Mesendoderm (in vitro differentiated cells): ENCODE measurements around the gene PGA4.

Source experiments
- DNase-seq: peaks from one replicate; pipeline ENCODE4 v3.0.0; 2013
- H2AK5ac ChIP-seq: 2 replicates; pipeline ENCODE4 v1.6.1; 2013; ENCODE audit warnings: low read length, inconsistent platforms
- H2BK120ac ChIP-seq: 2 replicates; pipeline ENCODE4 v1.6.1; 2013; ENCODE audit warnings: low read depth, mild to moderate bottlenecking, low read length, moderate library complexity, mixed read lengths
- H2BK15ac ChIP-seq: replicated peaks from 2 replicates; pipeline ENCODE4 v1.6.1; 2013; ENCODE audit warnings: low read depth, mild to moderate bottlenecking, moderate library complexity
- H2BK5ac ChIP-seq: 2 replicates; pipeline ENCODE4 v1.6.1; 2013; ENCODE audit warnings: low read length, inconsistent platforms
- H3K18ac ChIP-seq: 2 replicates; pipeline ENCODE4 v1.6.1; 2013; ENCODE audit warnings: mild to moderate bottlenecking, low read length, mixed read lengths
- H3K23ac ChIP-seq: one replicate; pipeline ENCODE4 v1.6.1; 2013; ENCODE audit warnings: low read length
- H3K27ac ChIP-seq: 2 replicates; pipeline ENCODE4 v1.5.1; 2013; ENCODE audit warnings: low read depth, mild to moderate bottlenecking, inconsistent platforms, low read length, moderate library complexity
- H3K27me3 ChIP-seq: 2 replicates; pipeline ENCODE4 v1.6.1; 2013; ENCODE audit warnings: low read length, control low read depth, mild to moderate bottlenecking, inconsistent platforms; ENCODE audit not compliant: insufficient read depth, poor library complexity
- H3K36me3 ChIP-seq: 2 replicates; pipeline ENCODE4 v1.6.1; 2013; ENCODE audit warnings: low read length, inconsistent platforms; ENCODE audit not compliant: control insufficient read depth, insufficient read depth
- H3K4ac ChIP-seq: one replicate; pipeline ENCODE4 v1.6.1; 2013; ENCODE audit warnings: low read depth, mild to moderate bottlenecking, low read length, moderate library complexity
- H3K4me1 ChIP-seq: 2 replicates; pipeline ENCODE4 v1.6.1; 2013; ENCODE audit warnings: low read depth, low read length, inconsistent platforms; ENCODE audit not compliant: control insufficient read depth
- H3K4me2 ChIP-seq: 2 replicates; pipeline ENCODE4 v1.6.1; 2013; ENCODE audit warnings: low read length
- H3K4me3 ChIP-seq: 2 replicates; pipeline ENCODE4 v1.5.1; 2013; ENCODE audit warnings: mild to moderate bottlenecking, low read length
- H3K56ac ChIP-seq: one replicate; pipeline ENCODE4 v1.6.1; 2013; ENCODE audit warnings: low read length
- H3K79me1 ChIP-seq: 2 replicates; pipeline ENCODE4 v1.6.1; 2013; ENCODE audit warnings: low read length, inconsistent platforms
- H3K79me2 ChIP-seq: 2 replicates; pipeline ENCODE4 v1.6.1; 2013; ENCODE audit warnings: mild to moderate bottlenecking, low read length; ENCODE audit not compliant: control insufficient read depth, insufficient read depth
- H3K9ac ChIP-seq: 2 replicates; pipeline ENCODE4 v1.6.1; 2013; ENCODE audit warnings: low read length, inconsistent platforms
- H4K5ac ChIP-seq: one replicate; pipeline ENCODE4 v1.6.1; 2013; ENCODE audit warnings: low read length
- H4K8ac ChIP-seq: one replicate; pipeline ENCODE4 v1.6.1; 2013; ENCODE audit warnings: low read depth, mild to moderate bottlenecking, control low read depth, low read length, moderate library complexity
- WGBS: extraction: QIAGEN DNeasy Blood & Tissue Kit; methylation state at CpG from one replicate; pipeline ENCODE4 v1.1.7; 2013; ENCODE audit warnings: low lambda C conversion rate, missing lambda C conversion rate; ENCODE audit not compliant: insufficient coverage; ENCODE audit errors: extremely low coverage; 5-methylcytosine and 5-hydroxymethylcytosine counted together

PGA4 gene

DNA sequence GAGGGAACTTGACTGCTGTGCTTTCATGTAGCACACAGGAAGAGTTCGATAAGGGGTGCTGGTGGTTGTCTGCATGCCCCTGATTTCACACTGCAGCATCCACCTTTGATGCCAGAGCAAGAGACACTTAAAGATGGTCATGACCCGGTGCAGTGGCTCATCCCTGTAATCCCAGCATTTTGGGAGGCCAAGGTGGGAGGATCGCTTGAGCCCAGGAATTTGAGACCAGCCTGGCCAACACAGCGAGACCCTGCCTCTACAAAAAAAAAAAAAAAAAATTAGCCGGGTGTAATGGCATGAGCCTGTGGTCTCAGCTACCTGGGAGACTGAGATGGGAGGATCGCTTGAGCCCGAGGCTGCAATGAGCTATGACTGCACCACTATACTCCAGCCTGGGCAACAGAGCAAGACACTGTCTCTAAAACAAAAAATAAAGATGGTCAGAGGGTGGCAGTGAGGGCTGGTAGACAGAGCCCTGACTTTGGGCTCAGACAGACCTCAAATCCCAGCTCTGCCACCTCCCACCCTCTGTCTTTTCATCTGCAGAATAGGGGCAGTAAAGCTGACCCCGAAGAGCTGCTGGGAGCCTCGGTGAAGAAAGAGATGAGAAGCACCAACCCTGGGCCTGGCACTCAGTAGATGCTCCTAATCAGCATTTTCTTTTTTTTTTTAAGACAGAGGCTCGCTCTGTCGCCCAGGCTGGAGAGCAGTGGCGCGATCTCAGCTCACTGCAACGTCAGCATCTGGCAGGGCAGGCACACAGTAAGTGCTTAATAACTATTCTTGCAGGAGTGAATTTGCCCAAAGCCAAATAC is 55.2 kb downstream of the PGA4 start:
- no peak overlapping the region for H4K8ac ChIP-seq

GRCh38 chr11:61278001-61278470 is 55.9 kb downstream of the PGA4 start:
- Histone ChIP-seq H3K4me2 (no peak overlapping the region), H3K79me1 (no peaks in the 10 kb centered on the region), H4K8ac (no peak overlapping the region), H3K18ac (no peak overlapping the region), H2BK5ac (no peak overlapping the region), H3K56ac (no peak overlapping the region), H3K27me3 (no peaks in the 10 kb centered on the region), H3K79me2 (no peaks in the 10 kb centered on the region), H3K36me3 (no peaks in the 10 kb centered on the region), H3K4me1 (peaks cover 7% of the 10 kb centered on the region), H3K9ac (no peak overlapping the region), H3K4me3 (no peak overlapping the region), H2BK15ac (no peak overlapping the region), H2BK120ac (no peak overlapping the region), H3K4ac (no peak overlapping the region), H3K23ac (no peak overlapping the region), H4K5ac (no peak overlapping the region), H3K27ac (peak overlapping the region; percentile 38), H2AK5ac (no peak overlapping the region)
- WGBS: no CpG with 5 or more reads among the region's 10 CpGs
- DNase-seq: peak; percentile 29

More for the DNA sequence above, 55.2 kb downstream of the PGA4 start:
- H3K79me1 ChIP-seq: no peaks in the 10 kb centered on the region
- no peak for DNase-seq
- no peak overlapping the region for H3K18ac ChIP-seq
- no peaks in the 10 kb centered on the region for H3K27me3 ChIP-seq
- H2BK5ac ChIP-seq: no peak overlapping the region
- no peak overlapping the region for H3K9ac ChIP-seq
- H3K56ac ChIP-seq: no peak overlapping the region
- H3K23ac ChIP-seq: no peak overlapping the region
- H3K36me3 ChIP-seq: no peaks in the 10 kb centered on the region
- H3K27ac ChIP-seq: peak overlapping the region; percentile 38
- H2AK5ac ChIP-seq: no peak overlapping the region
- no CpG with 5 or more reads among the region's 14 CpGs for WGBS
- peaks cover 7% of the 10 kb centered on the region for H3K4me1 ChIP-seq
- H4K5ac ChIP-seq: no peak overlapping the region
- H3K4me3 ChIP-seq: no peak overlapping the region
- no peak overlapping the region for H2BK120ac ChIP-seq
- no peak overlapping the region for H3K4me2 ChIP-seq
- H3K79me2 ChIP-seq: no peaks in the 10 kb centered on the region
- no peak overlapping the region for H2BK15ac ChIP-seq
- no peak overlapping the region for H3K4ac ChIP-seq

GRCh38 chr11:61279934-61280659 is 58.0 kb downstream of the PGA4 start:
- H3K27me3 ChIP-seq: no peaks in the 10 kb centered on the region
- no peak overlapping the region for H3K56ac ChIP-seq
- no peak overlapping the region for H2BK15ac ChIP-seq
- H4K8ac ChIP-seq: no peak overlapping the region
- H3K18ac ChIP-seq: no peak overlapping the region
- no peak overlapping the region for H3K27ac ChIP-seq
- no peak overlapping the region for H4K5ac ChIP-seq
- no peak overlapping the region for H2BK5ac ChIP-seq
- peak; percentile 31 for DNase-seq
- no peak overlapping the region for H3K4ac ChIP-seq
- H3K36me3 ChIP-seq: no peaks in the 10 kb centered on the region
- H2BK120ac ChIP-seq: no peak overlapping the region
- H2AK5ac ChIP-seq: no peak overlapping the region
- H3K23ac ChIP-seq: no peak overlapping the region
- H3K4me3 ChIP-seq: no peak overlapping the region
- no peaks in the 10 kb centered on the region for H3K79me2 ChIP-seq
- no CpG with 5 or more reads among the region's 12 CpGs for whole genome bisulfite sequencing
- peaks cover 7% of the 10 kb centered on the region for H3K4me1 ChIP-seq
- no peaks in the 10 kb centered on the region for H3K79me1 ChIP-seq
- no peak overlapping the region for H3K4me2 ChIP-seq
- no peak overlapping the region for H3K9ac ChIP-seq

GRCh38 chr11:61280883-61281580 is 58.9 kb downstream of the PGA4 start:
- H3K79me2 ChIP-seq: no peaks in the 10 kb centered on the region
- H2BK5ac ChIP-seq: no peak overlapping the region
- H3K36me3 ChIP-seq: no peaks in the 10 kb centered on the region
- H3K79me1 ChIP-seq: no peaks in the 10 kb centered on the region
- H2BK15ac ChIP-seq: no peak overlapping the region
- H3K4me2 ChIP-seq: no peak overlapping the region
- no peak overlapping the region for H3K18ac ChIP-seq
- WGBS: 100% methylated on average over 1 of the region's 20 CpGs
- H3K4me3 ChIP-seq: no peak overlapping the region
- no peak overlapping the region for H3K9ac ChIP-seq
- no peak overlapping the region for H3K4ac ChIP-seq
- no peak overlapping the region for H4K8ac ChIP-seq
- no peak overlapping the region for H3K27ac ChIP-seq
- no peak overlapping the region for H4K5ac ChIP-seq
- H3K56ac ChIP-seq: no peak overlapping the region
- no peak overlapping the region for H2AK5ac ChIP-seq
- no peak overlapping the region for H3K23ac ChIP-seq
- H3K27me3 ChIP-seq: no peaks in the 10 kb centered on the region
- peaks cover 7% of the 10 kb centered on the region for H3K4me1 ChIP-seq
- no peak for DNase-seq
- no peak overlapping the region for H2BK120ac ChIP-seq
